Muscle layer of duodenum (tissue), 2 donors: ENCODE measurements around the gene IMMP1L.

Experiments used
- H3K27ac ChIP-seq: one replicate; pipeline ENCODE4 v1.7.0; 2013; ENCODE audit warnings: mild to moderate bottlenecking, low read length
- H3K27me3 ChIP-seq: one replicate; pipeline ENCODE4 v1.7.0; 2013; ENCODE audit warnings: low read depth, mild to moderate bottlenecking, control low read depth, low read length
- H3K36me3 ChIP-seq, 2 donors: one replicate each; pipeline ENCODE4 v1.7.0; 2013; ENCODE audit warnings: low read length in 2 of 2, control low read depth in 1 of 2, mild to moderate bottlenecking in 1 of 2; ENCODE audit not compliant: insufficient read depth in 2 of 2, control insufficient read depth in 1 of 2
- H3K4me1 ChIP-seq, 2 donors: one replicate each; pipeline ENCODE4 v1.7.0; 2013; ENCODE audit warnings: low read length in 2 of 2, mild to moderate bottlenecking in 2 of 2, control low read depth in 1 of 2, moderate library complexity in 1 of 2; ENCODE audit not compliant: insufficient read depth in 2 of 2, control insufficient read depth in 1 of 2
- H3K4me3 ChIP-seq, 2 donors: one replicate each; pipeline ENCODE4 v1.7.0; 2013; ENCODE audit warnings: low read length in 2 of 2, low read depth in 1 of 2, mild to moderate bottlenecking in 1 of 2
- H3K9me3 ChIP-seq, 2 donors: one replicate each; pipeline ENCODE4 v1.7.0; 2013; ENCODE audit warnings: low read length in 2 of 2, control low read depth in 1 of 2, mild to moderate bottlenecking in 1 of 2; ENCODE audit not compliant: control insufficient read depth in 1 of 2
- donor health status: healthy.

Gene IMMP1L

DNA sequence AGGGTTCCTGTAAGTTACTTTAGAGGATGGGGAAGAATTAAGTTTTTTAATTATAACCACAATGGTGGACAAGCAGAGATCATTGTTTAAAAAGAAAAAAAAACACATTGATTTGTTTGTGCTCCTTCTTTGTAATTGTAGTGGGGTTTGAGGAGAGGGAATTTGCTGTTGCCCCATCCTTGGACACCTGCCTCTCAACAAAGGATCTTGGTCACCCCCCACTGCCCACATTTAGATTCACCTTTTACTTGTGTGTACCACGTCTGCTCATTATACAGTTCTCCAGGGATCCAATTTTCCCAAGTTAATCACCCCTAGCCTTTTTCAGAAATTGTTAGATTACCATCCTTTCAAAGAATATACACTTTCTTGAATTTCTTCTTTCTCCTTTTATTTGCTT, 86.7 kb downstream of the IMMP1L start:
- no peaks in the 10 kb centered on the region for H3K36me3 ChIP-seq
- H3K4me3 ChIP-seq = no peak overlapping the region
- no peak overlapping the region for H3K27ac ChIP-seq
- H3K9me3 ChIP-seq = no peaks in the 10 kb centered on the region
- no peaks in the 10 kb centered on the region for H3K4me1 ChIP-seq
- H3K27me3 ChIP-seq = no peaks in the 10 kb centered on the region

DNA sequence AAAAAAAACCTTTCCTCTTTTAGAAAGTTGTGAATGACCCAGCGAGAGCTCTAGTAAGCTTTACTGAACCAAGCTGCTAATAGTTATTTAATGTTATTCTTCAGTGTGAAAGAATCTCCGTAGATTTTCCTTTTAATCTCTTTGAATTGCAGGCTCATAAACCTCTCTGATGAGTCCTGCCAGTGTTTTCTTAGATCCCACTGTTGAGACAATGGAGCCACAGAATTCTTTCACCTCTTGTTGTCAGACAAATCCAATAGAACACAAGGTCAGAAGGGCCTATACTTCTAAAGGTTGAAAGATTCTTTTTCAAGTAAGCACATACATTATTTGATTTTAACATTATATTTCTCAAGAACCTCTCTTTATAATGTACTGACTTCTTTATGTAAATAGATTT, 87.6 kb downstream of the IMMP1L start:
- H3K36me3 ChIP-seq = no peaks in the 10 kb centered on the region
- H3K4me1 ChIP-seq = no peaks in the 10 kb centered on the region
- H3K27ac ChIP-seq = no peak overlapping the region
- H3K9me3 ChIP-seq = no peaks in the 10 kb centered on the region
- no peaks in the 10 kb centered on the region for H3K27me3 ChIP-seq
- H3K4me3 ChIP-seq = no peak overlapping the region

DNA sequence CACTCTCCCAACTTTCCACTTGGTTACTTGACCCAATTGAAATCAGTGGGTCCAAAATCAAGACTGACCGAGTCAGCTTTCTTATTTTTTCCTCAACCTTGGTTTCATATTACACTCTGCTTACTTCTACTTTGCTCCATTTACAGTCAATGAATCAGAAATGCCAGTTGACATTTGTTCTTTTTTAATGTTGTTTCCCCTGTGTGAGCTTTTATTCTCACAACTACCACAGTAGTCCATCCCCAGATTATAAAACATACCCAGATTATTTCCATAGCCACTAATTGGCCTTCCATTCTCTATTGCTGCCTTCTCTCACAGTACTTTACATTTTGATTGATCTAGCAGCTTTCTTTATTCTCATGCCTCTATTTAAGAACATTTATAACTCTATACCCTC, 89.8 kb downstream of the IMMP1L start:
- no peaks in the 10 kb centered on the region for H3K4me1 ChIP-seq
- no peaks in the 10 kb centered on the region for H3K27me3 ChIP-seq
- H3K27ac ChIP-seq = no peak overlapping the region
- no peak overlapping the region for H3K4me3 ChIP-seq
- H3K9me3 ChIP-seq = no peaks in the 10 kb centered on the region
- H3K36me3 ChIP-seq = peaks cover 0 to 4% of the 10 kb centered on the region in 2 donors

DNA sequence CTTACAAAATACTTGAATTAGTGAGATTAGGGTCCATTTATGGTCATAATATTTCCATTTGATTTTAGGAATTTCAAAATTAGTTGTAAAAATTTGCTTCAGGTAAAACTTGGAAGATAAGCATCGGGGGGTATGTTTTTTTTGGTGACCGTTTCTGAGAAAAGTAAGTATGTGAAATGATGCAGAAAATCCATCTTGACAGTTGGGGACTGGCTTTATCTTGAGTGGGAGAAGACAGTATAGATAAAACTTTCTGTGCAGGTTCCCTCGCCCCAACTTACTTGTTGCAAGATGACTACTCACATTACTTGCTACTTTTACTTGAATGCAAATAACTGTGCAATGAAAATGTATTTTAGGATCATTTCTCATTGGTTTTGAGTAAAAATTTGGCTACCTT, 90.3 kb downstream of the IMMP1L start:
- Histone ChIP-seq H3K36me3 (peaks cover 0 to 4% of the 10 kb centered on the region in 2 donors), H3K27ac (no peak overlapping the region), H3K4me3 (no peak overlapping the region), H3K27me3 (no peaks in the 10 kb centered on the region), H3K9me3 (no peaks in the 10 kb centered on the region), H3K4me1 (no peaks in the 10 kb centered on the region)

DNA sequence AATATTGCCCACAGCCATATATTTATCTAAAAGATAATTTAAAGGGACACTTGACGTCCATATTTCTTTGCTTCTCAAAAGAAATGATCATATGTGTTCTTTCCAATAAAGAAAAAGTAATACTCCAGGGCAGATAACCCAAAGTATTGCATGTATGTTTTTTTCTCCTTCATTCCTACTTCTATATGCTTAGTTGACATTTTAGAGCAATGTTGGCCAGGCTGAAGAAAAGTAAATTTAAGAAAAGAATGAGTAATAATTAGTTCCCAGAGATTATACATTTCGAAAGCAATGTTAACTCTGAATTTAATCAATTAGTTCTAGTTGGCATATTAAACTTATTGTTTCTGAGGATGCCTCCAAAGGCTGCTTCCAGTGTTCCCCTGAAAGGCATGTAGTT, 91.6 kb downstream of the IMMP1L start:
- no peaks in the 10 kb centered on the region for H3K4me1 ChIP-seq
- no peak overlapping the region for H3K4me3 ChIP-seq
- no peaks in the 10 kb centered on the region for H3K27me3 ChIP-seq
- no peaks in the 10 kb centered on the region for H3K9me3 ChIP-seq
- no peak overlapping the region for H3K27ac ChIP-seq
- H3K36me3 ChIP-seq = peaks cover 0 to 4% of the 10 kb centered on the region in 2 donors

DNA sequence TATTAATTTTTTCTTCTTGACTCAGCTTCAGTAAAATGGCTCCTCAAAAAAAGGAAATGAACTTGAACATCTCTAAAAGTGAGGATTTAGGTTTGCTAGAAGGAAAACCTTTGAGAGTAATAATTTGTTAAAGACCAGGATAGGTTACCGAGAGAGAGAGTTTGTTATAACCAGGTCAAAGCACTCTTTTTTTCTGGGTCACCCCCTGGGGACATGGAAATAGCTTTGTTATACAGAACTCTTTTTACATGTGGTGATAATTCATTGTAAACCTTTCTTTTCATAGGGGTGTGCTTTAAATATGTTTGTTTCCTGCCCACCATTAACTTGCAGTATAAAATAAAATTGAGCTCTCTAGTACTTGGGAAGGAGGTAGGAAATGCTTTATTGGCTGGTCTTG, 92.1 kb downstream of the IMMP1L start:
- Histone ChIP-seq H3K27ac (no peak overlapping the region), H3K4me3 (no peak overlapping the region), H3K36me3 (peaks cover 0 to 4% of the 10 kb centered on the region in 2 donors), H3K9me3 (no peaks in the 10 kb centered on the region), H3K27me3 (no peaks in the 10 kb centered on the region), H3K4me1 (no peaks in the 10 kb centered on the region)

DNA sequence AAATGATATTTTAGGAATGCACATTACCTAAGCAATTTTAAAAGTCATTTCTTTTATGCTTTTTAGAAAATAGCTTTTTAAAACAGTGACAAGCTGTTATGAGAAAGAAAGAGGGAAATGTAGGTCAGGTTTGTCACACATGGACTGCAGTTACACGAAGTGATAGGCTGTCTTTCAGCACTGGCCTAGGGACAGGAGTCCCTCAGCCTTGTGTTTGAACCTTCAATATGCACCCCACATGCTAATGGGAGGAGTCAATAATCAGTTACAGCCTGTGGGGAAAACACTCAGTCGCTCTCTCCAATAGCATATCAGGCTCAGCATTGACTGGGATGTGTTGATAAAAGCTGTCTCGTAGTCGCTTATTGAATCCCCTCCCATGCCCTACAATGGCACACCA, 94.0 kb downstream of the IMMP1L start:
- peaks cover 0 to 3% of the 10 kb centered on the region in 2 donors for H3K9me3 ChIP-seq
- no peaks in the 10 kb centered on the region for H3K27me3 ChIP-seq
- H3K4me3 ChIP-seq = no peak overlapping the region
- no peaks in the 10 kb centered on the region for H3K4me1 ChIP-seq
- no peak overlapping the region for H3K27ac ChIP-seq
- H3K36me3 ChIP-seq = peaks cover 0 to 4% of the 10 kb centered on the region in 2 donors

DNA sequence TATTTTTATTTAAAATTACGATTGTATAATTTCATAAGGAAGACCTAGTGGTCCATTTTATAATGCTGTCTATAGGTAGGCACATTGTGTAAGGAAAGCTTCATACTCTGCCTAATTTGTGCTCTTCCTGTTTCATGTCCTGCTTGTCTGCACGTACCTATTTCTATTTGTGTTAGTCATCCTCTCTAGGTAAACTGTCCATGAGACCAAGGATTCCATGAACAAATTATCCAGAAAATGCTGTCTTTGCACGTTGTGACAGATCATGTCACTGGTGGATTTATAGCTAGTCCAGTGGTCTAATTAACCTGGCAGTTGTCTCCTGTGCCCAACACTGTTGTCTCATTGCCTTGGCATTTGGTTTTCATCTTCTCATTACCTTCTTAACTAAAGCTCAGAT, 95.1 kb downstream of the IMMP1L start:
- Histone ChIP-seq H3K27me3 (no peaks in the 10 kb centered on the region), H3K9me3 (peaks cover 0 to 3% of the 10 kb centered on the region in 2 donors), H3K27ac (no peak overlapping the region)

DNA sequence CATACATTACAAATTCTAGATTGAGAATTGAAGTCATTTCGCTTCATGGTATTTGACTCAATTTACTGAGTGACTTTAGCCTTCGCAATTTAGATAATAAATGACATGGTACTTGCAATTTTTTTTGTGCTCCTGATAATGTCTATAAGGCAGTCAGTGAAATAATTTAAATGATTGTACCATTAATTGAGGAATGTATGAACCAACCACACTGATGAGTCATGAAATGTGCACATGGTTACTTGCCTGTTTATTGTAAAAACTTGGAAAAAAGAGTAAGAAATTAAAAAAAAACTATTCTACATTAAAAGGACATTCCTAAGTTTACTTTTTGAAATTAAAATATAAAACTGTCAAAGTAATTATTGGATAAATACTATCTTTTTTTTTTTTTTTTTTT, 96.5 kb downstream of the IMMP1L start:
- H3K4me1 ChIP-seq = no peaks in the 10 kb centered on the region
- no peaks in the 10 kb centered on the region for H3K27me3 ChIP-seq
- peaks cover 0 to 3% of the 10 kb centered on the region in 2 donors for H3K9me3 ChIP-seq
- H3K36me3 ChIP-seq = peaks cover 0 to 4% of the 10 kb centered on the region in 2 donors
- H3K4me3 ChIP-seq = no peak overlapping the region
- H3K27ac ChIP-seq = no peak overlapping the region

More for the DNA sequence above, 95.1 kb downstream of the IMMP1L start:
- H3K36me3 ChIP-seq = peaks cover 0 to 4% of the 10 kb centered on the region in 2 donors
- H3K4me3 ChIP-seq = no peak overlapping the region
- no peaks in the 10 kb centered on the region for H3K4me1 ChIP-seq

DNA sequence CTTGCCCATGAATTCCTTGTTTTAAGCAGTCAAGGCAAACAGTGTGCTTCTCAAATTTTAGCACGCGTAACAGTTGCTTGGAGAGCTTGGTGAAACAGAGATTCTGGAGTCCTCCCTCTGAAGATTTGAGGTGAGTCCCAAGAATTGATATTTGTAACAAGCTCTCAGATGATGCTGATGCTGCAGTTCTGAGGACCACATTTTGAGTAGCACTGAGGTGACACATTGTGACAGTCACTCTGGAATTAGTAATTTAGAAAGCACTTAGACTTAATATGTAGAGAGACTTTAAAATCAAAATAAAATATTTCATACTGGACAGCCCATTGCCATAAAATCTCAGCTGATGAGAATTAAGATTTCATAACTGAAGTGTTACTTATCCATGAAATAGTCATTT, 101.2 kb downstream of the IMMP1L start:
- H3K27me3 ChIP-seq = no peaks in the 10 kb centered on the region
- no peak overlapping the region for H3K4me3 ChIP-seq
- H3K36me3 ChIP-seq = no peaks in the 10 kb centered on the region
- peaks cover 0 to 3% of the 10 kb centered on the region in 2 donors for H3K9me3 ChIP-seq
- peaks cover 0 to 8% of the 10 kb centered on the region in 2 donors for H3K4me1 ChIP-seq
- H3K27ac ChIP-seq = no peak overlapping the region

DNA sequence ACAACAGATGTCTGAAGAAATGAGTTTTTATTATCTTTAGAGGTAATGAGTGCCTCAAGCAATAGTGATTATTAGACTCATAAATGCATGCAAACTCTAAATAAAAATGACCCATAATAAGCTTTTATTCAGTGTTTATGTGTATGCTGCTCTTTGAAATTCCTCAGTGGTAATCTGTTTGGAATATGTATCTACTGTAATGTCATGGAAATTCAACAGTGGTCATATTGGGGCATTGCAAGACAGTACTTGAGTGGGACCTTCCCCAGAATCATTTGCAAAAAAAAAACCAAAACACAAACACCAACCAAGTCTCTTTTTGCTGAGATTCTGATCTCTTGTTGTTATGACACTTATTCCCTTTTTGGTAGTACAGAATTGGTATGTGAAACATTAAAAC, 104.8 kb downstream of the IMMP1L start:
- Histone ChIP-seq H3K9me3 (no peaks in the 10 kb centered on the region), H3K4me1 (peaks cover 0 to 8% of the 10 kb centered on the region in 2 donors), H3K27me3 (no peaks in the 10 kb centered on the region), H3K36me3 (no peaks in the 10 kb centered on the region), H3K4me3 (no peak overlapping the region), H3K27ac (no peak overlapping the region)

DNA sequence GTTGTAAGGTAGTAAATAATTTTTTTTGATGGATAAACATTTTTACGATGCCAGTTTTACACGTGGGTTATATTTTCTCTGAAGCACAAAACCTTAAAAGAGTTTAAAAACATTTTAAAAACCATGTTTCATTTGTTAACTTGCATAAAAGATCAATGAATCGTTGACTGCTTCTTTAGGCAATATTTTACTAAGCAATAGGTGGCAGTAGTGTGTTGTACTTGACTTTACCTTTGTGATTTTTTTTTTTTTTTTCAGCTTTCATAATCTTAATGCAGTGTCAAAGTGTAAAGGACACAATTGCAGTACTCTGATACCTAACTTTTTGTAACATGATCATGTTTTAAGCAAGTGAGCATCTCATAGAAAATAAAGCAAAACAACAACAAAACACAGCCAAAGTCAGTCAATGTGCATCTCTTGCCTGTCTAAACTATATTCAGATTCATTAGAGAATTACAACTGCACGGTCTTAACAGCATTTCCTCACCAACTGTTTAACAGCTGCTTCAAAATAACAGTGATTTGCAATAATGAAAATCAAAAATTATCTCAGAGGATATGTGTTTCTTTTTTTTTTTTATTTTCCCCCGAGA, 112.1 kb downstream of the IMMP1L start:
- H3K27me3 ChIP-seq = no peaks in the 10 kb centered on the region
- no peak overlapping the region for H3K27ac ChIP-seq
- H3K9me3 ChIP-seq = peaks cover 7 to 10% of the 10 kb centered on the region in 2 donors
- H3K36me3 ChIP-seq = peaks cover 0 to 10% of the 10 kb centered on the region in 2 donors
- no peak overlapping the region for H3K4me3 ChIP-seq
- H3K4me1 ChIP-seq = no peaks in the 10 kb centered on the region
